ENCODE measurements around the gene GPA33.

GPA33 gene

GRCh38 chr1:167090314-167090942 lies at the start of gene GPA33:
Gene GPA33 (minus strand): TSS chr1:167090377. CDS start chr1:167090287, 90 bp downstream.
- DNase-seq (ENCODE audit: low read depth), result no peak

GRCh38 chr1:167138703-167139102 lies 48.5 kb upstream of the GPA33 start:
- DNase-seq (ENCODE audit: low read depth), result no peak

- no peak for DNase-seq (ENCODE audit: low read depth)
Observed at GRCh38 chr1:167137793-167138510, 47.8 kb upstream of the GPA33 start.

- no peak for DNase-seq (ENCODE audit: low read depth)
Observed at GRCh38 chr1:167137332-167137781, 47.2 kb upstream of the GPA33 start.

- no peak for DNase-seq (ENCODE audit: low read depth)
Observed at GRCh38 chr1:167136806-167137205, 46.6 kb upstream of the GPA33 start.

GRCh38 chr1:167136191-167136614 lies 46.0 kb upstream of the GPA33 start:
- peak; percentile 22 for DNase-seq (ENCODE audit: low read depth)

GRCh38 chr1:167135281-167135840 lies 45.2 kb upstream of the GPA33 start:
- DNase-seq (ENCODE audit: low read depth), result no peak

- DNase-seq (ENCODE audit: low read depth), result no peak
Observed at GRCh38 chr1:167132301-167133010, 42.3 kb upstream of the GPA33 start.

GRCh38 chr1:167130829-167131510 lies 40.8 kb upstream of the GPA33 start:
- DNase-seq (ENCODE audit: low read depth), result no peak

GRCh38 chr1:167128261-167129227 lies 38.4 kb upstream of the GPA33 start:
- DNase-seq (ENCODE audit: low read depth), result no peak

GRCh38 chr1:167127661-167128060 lies 37.5 kb upstream of the GPA33 start:
- no peak for DNase-seq (ENCODE audit: low read depth)

- no peak for DNase-seq (ENCODE audit: low read depth)
Observed at GRCh38 chr1:167127236-167127635, 37.1 kb upstream of the GPA33 start.

- DNase-seq (ENCODE audit: low read depth), result no peak
Observed at GRCh38 chr1:167126811-167127210, 36.6 kb upstream of the GPA33 start.

- DNase-seq (ENCODE audit: low read depth), result no peak
Observed at GRCh38 chr1:167126317-167126716, 36.1 kb upstream of the GPA33 start.

GRCh38 chr1:167122568-167122967 lies 32.4 kb upstream of the GPA33 start:
- no peak for DNase-seq (ENCODE audit: low read depth)

GRCh38 chr1:167122121-167122480 lies 31.9 kb upstream of the GPA33 start:
- no peak for DNase-seq (ENCODE audit: low read depth)

GRCh38 chr1:167121375-167122120 lies 31.4 kb upstream of the GPA33 start:
- no peak for DNase-seq (ENCODE audit: low read depth)

GRCh38 chr1:167120899-167121298 lies 30.7 kb upstream of the GPA33 start:
- DNase-seq (ENCODE audit: low read depth), result no peak

- DNase-seq (ENCODE audit: low read depth), result no peak
Observed at GRCh38 chr1:167119696-167120095, 29.5 kb upstream of the GPA33 start.

GRCh38 chr1:167118188-167118587 lies 28.0 kb upstream of the GPA33 start:
- no peak for DNase-seq (ENCODE audit: low read depth)

Measured in fibroblast of the conjunctiva (primary cell).